Hepatocyte (in vitro differentiated cells): Measurements from ENCODE around the gene LDB3.

Experiments
- EZH2phosphoT487 ChIP-seq: fragments of 200-600 bp; sonication (generic); IDR thresholded peaks from one replicate; pipeline ENCODE4 v1.6.1; 2018; ENCODE audit warnings: antibody characterized with exemption, mild to moderate bottlenecking, low read depth, moderate library complexity; ENCODE audit not compliant: unreplicated experiment, severe bottlenecking
- TF ChIP-seq, protein P1 (sequence below): fragments of 200-600 bp; sonication (generic); IDR thresholded peaks from 2 replicates; pipeline ENCODE4 v1.5.1; 2016; ENCODE audit warnings: antibody characterized with exemption, mild to moderate bottlenecking; ENCODE audit not compliant: poor library complexity

DNA sequence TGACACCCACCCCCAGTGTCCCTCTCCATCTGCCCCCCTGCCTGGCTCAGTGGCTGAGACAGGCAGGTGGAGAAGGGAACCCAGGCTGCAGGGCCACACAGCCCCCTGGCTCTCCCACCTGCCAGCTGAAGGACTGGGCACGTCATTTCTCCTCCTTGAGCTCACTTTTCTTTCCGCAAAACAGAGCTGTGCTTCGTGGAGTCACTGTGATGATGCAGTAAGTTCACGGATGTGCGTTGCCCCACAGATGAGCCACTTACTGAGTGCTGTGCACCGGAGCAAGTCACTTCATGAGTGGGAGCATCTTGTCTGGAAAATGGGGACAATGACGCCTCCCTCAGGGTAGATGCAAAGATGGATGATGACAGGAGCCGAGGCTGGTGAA lies 11.3 kb upstream of the LDB3 start:
- TF ChIP-seq, protein P1, sequence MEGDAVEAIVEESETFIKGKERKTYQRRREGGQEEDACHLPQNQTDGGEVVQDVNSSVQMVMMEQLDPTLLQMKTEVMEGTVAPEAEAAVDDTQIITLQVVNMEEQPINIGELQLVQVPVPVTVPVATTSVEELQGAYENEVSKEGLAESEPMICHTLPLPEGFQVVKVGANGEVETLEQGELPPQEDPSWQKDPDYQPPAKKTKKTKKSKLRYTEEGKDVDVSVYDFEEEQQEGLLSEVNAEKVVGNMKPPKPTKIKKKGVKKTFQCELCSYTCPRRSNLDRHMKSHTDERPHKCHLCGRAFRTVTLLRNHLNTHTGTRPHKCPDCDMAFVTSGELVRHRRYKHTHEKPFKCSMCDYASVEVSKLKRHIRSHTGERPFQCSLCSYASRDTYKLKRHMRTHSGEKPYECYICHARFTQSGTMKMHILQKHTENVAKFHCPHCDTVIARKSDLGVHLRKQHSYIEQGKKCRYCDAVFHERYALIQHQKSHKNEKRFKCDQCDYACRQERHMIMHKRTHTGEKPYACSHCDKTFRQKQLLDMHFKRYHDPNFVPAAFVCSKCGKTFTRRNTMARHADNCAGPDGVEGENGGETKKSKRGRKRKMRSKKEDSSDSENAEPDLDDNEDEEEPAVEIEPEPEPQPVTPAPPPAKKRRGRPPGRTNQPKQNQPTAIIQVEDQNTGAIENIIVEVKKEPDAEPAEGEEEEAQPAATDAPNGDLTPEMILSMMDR = no peak
- TF ChIP-seq EZH2phosphoT487 = no peak
